Measurements from ENCODE around the gene OR2C3. TPM values are rescaled to one million over a fixed set of nuclear protein-coding genes. Genes with fewer than 3 reads are reported as not detected.
A peak's percentile ranks its signal among the peaks of the same experiment; 100 is the strongest.
"Not testable (repeated sequence)": the region's sequence is repeated elsewhere in the genome, so short reads cannot be mapped to it uniquely, and the experiment has no call there.

The OR2C3 gene
- total RNA-seq: not detected

GRCh38 chr1:247536340-247536739 lies at the start of gene OR2C3:
TSS of gene OR2C3 (minus strand) at chr1:247536440. CDS start at chr1:247532511, 3,929 bp downstream.
- DNase-seq: no peak

- no peak for DNase-seq
These were observed 42.8 kb upstream of the OR2C3 start for GRCh38 chr1:247578946-247579460.

GRCh38 chr1:247576514-247576913 lies 40.3 kb upstream of the OR2C3 start:
- DNase-seq: peak; percentile 11

GRCh38 chr1:247574664-247575063 lies 38.4 kb upstream of the OR2C3 start:
- no peak for DNase-seq

- DNase-seq: no peak
These were observed 38.0 kb upstream of the OR2C3 start for GRCh38 chr1:247574236-247574635.

- no peak for DNase-seq
These were observed 26.0 kb upstream of the OR2C3 start for GRCh38 chr1:247562198-247562597.

- DNase-seq: no peak
These were observed 25.5 kb upstream of the OR2C3 start for GRCh38 chr1:247561711-247562110.

- no peak for DNase-seq
These were observed 21.9 kb upstream of the OR2C3 start for GRCh38 chr1:247557926-247558674.

- no peak for DNase-seq
These were observed 16.0 kb upstream of the OR2C3 start for GRCh38 chr1:247552231-247552630.

GRCh38 chr1:247551721-247552120 lies 15.5 kb upstream of the OR2C3 start:
- no peak for DNase-seq

GRCh38 chr1:247548769-247549182 lies 12.5 kb upstream of the OR2C3 start, which contains the start of gene GCSAML:
TSS of gene GCSAML (plus strand) at chr1:247549134. CDS start at chr1:247549192, 58 bp downstream.
- no peak for DNase-seq

- no peak for DNase-seq
These were observed 11.9 kb upstream of the OR2C3 start for GRCh38 chr1:247548092-247548491.

GRCh38 chr1:247542811-247543210 lies 6.6 kb upstream of the OR2C3 start:
- DNase-seq: no peak

- DNase-seq: no peak
These were observed 4.3 kb upstream of the OR2C3 start for GRCh38 chr1:247540581-247540980.

GRCh38 chr1:247539215-247539614 lies 3.0 kb upstream of the OR2C3 start:
- DNase-seq: no peak

GRCh38 chr1:247538561-247538960 lies 2.3 kb upstream of the OR2C3 start:
- no peak for DNase-seq

- DNase-seq: no peak
These were observed 838 bp downstream of the OR2C3 start for GRCh38 chr1:247535402-247535801.

GRCh38 chr1:247531937-247532336 lies 4.3 kb downstream of the OR2C3 start:
- DNase-seq: no peak

- peak; percentile 7 for DNase-seq
These were observed 5.5 kb downstream of the OR2C3 start for GRCh38 chr1:247530785-247531184.

GRCh38 chr1:247529771-247530355 lies 6.4 kb downstream of the OR2C3 start:
- DNase-seq: no peak

- no peak for DNase-seq
These were observed 7.3 kb downstream of the OR2C3 start for GRCh38 chr1:247528812-247529474.

GRCh38 chr1:247521886-247522285 lies 14.4 kb downstream of the OR2C3 start:
- not testable (repeated sequence) for DNase-seq

- no peak for DNase-seq
These were observed 17.7 kb downstream of the OR2C3 start for GRCh38 chr1:247518613-247518891.

All from tongue (tissue), 2 donors.